Measurements from ENCODE around the gene PDE6G. TPM values are rescaled to one million over a fixed set of nuclear protein-coding genes. Genes with fewer than 3 reads are reported as not detected.
"Not testable (repeated sequence)": the region's sequence is repeated elsewhere in the genome, so short reads cannot be mapped to it uniquely, and the experiment has no call there.

PDE6G gene
- total RNA-seq, 1 donor from 2014 or later = 26.3 TPM

- intact Hi-C loops (cut with micrococcal nuclease) = loop anchor here (1.0 kb wide), 2 partner anchors 30 to 47 kb away; partner anchors contain the start of genes ARL16, CCDC137 and OXLD1
These were observed 19.6 kb downstream of the PDE6G start, which contains the start of the genes NPLOC4 and TSPAN10 for GRCh38 chr17:81636505-81637288. Gene NPLOC4 (minus strand): TSS chr17:81637112. CDS start chr17:81636930, 182 bp downstream. Gene TSPAN10 (plus strand): TSS chr17:81637196. CDS start chr17:81642413, 5,217 bp downstream.

- intact Hi-C loops (cut with micrococcal nuclease) = no loop called here
These were observed 20.3 kb downstream of the PDE6G start for GRCh38 chr17:81635973-81636504.

- intact Hi-C loops (cut with micrococcal nuclease) = no loop called here
These were observed 20.9 kb downstream of the PDE6G start for GRCh38 chr17:81635431-81635830.

GRCh38 chr17:81631482-81631881, 24.9 kb downstream of the PDE6G start:
- intact Hi-C loops (cut with micrococcal nuclease) = no loop called here

GRCh38 chr17:81630274-81630673, 26.1 kb downstream of the PDE6G start:
- intact Hi-C loops (cut with micrococcal nuclease) = no loop called here

GRCh38 chr17:81621494-81622130, 34.7 kb downstream of the PDE6G start:
- intact Hi-C loops (cut with micrococcal nuclease) = no loop called here

- intact Hi-C loops (cut with micrococcal nuclease) = not testable (repeated sequence)
These were observed 38.0 kb downstream of the PDE6G start for GRCh38 chr17:81618307-81618706.

GRCh38 chr17:81616877-81617276, 39.5 kb downstream of the PDE6G start:
- intact Hi-C loops (cut with micrococcal nuclease) = no loop called here

- intact Hi-C loops (cut with micrococcal nuclease) = no loop called here
These were observed 40.9 kb downstream of the PDE6G start for GRCh38 chr17:81615401-81615930.

GRCh38 chr17:81612172-81612970, 44.0 kb downstream of the PDE6G start:
- intact Hi-C loops (cut with micrococcal nuclease) = no loop called here

GRCh38 chr17:81609541-81610311, 46.6 kb downstream of the PDE6G start:
- intact Hi-C loops (cut with micrococcal nuclease) = no loop called here

- intact Hi-C loops (cut with micrococcal nuclease) = no loop called here
These were observed 47.7 kb downstream of the PDE6G start for GRCh38 chr17:81608605-81609004.

GRCh38 chr17:81608082-81608481, 48.3 kb downstream of the PDE6G start:
- intact Hi-C loops (cut with micrococcal nuclease) = no loop called here

- intact Hi-C loops (cut with micrococcal nuclease) = no loop called here
These were observed 48.9 kb downstream of the PDE6G start for GRCh38 chr17:81607431-81607830.

- intact Hi-C loops (cut with micrococcal nuclease) = no loop called here
These were observed 52.3 kb downstream of the PDE6G start for GRCh38 chr17:81603846-81604610.

- intact Hi-C loops (cut with micrococcal nuclease) = loop anchor here (1.0 kb wide), 3 partner anchors 48 to 348 kb away; no protein-coding TSS in a partner anchor
These were observed 54.7 kb downstream of the PDE6G start for GRCh38 chr17:81601525-81602120.
